Measurements from ENCODE around the gene ST3GAL3. TPM values are rescaled to one million over a fixed set of nuclear protein-coding genes. Genes with fewer than 3 reads are reported as not detected.
A peak's percentile ranks its signal among the peaks of the same experiment; 100 is the strongest.

The ST3GAL3 gene
- total and polyA plus RNA-seq, 10 of the 15 experiments (the other 5 are each of a cell fraction or from before 2014, with no cell fraction given), result 1.2 to 19.3 (median 11.0) TPM

- TF ChIP-seq BCL3 (IDR thresholded peaks at IDR 0.05; ENCODE audit: borderline replicate concordance, insufficient read depth, low read depth, low read length, poor library complexity, severe bottlenecking) (no peak), CBX5 (IDR thresholded peaks at IDR 0.05; ENCODE audit: low read depth) (no peak), STAT1 (conservative IDR thresholded peaks at IDR 0.05) (no peak), EED (IDR thresholded peaks at IDR 0.05; ENCODE audit: low read depth) (no peak), USF2 (IDR thresholded peaks at IDR 0.05; ENCODE audit: borderline replicate concordance, low read depth, low read length) (no peak), ZNF384 (IDR thresholded peaks at IDR 0.05; ENCODE audit: borderline replicate concordance, low read depth, low read length) (peak; percentile 35; the same call in 1 of the 2 replicates), ATF7 (IDR thresholded peaks at IDR 0.05; ENCODE audit: low read depth) (0 out of 2 replicates have a peak, but pooled peaks have one; percentile 32), IKZF2 (IDR thresholded peaks at IDR 0.05) (peak; percentile 72 to 81; a peak in 3 of 4 replicates), PBX3 (IDR thresholded peaks at IDR 0.05; ENCODE audit: insufficient replicate concordance, low read depth, low read length) (peak; percentile 26), SRF (IDR thresholded peaks at IDR 0.05; ENCODE audit: low read depth in 2 of 2, low read length in 2 of 2) (no peak), SREBF2 (IDR thresholded peaks at IDR 0.05; ENCODE audit: low read length) (no peak), NR2C1 (IDR thresholded peaks at IDR 0.05) (no peak), RFX5 (IDR thresholded peaks at IDR 0.05; ENCODE audit: low read depth, low read length) (no peak), GATAD2B (conservative IDR thresholded peaks at IDR 0.05; ENCODE audit: low read depth) (no peak), MEF2B (IDR thresholded peaks at IDR 0.05; ENCODE audit: partially characterized antibody, poor library complexity, severe bottlenecking) (no peak), PKNOX1 (IDR thresholded peaks at IDR 0.05) (peak; percentile 89), CEBPB (IDR thresholded peaks at IDR 0.05; ENCODE audit: borderline replicate concordance in 1 of 2, low read depth in 2 of 2, low read length in 2 of 2) (no peak), CBX3 (IDR thresholded peaks at IDR 0.05; ENCODE audit: borderline replicate concordance, low read depth) (no peak), NFYB (IDR thresholded peaks at IDR 0.05; ENCODE audit: insufficient read depth, low read depth, low read length) (no peak), NRF1 (conservative IDR thresholded peaks at IDR 0.05; ENCODE audit: low read depth, low read length) (no peak), BHLHE40 (IDR thresholded peaks at IDR 0.05; ENCODE audit: borderline replicate concordance in 1 of 2, low read depth in 2 of 2, low read length in 1 of 2) (peak in 1 of 2 experiments; percentile 15; a peak in 1 of 4 replicates), MTA2 (IDR thresholded peaks at IDR 0.05; ENCODE audit: low read depth) (peak; percentile 82), KDM1A (IDR thresholded peaks at IDR 0.05; ENCODE audit: borderline replicate concordance) (no peak), SPI1 (IDR thresholded peaks at IDR 0.05; ENCODE audit: borderline replicate concordance, insufficient read depth, low read depth, low read length) (peak; percentile 82), DPF2 (IDR thresholded peaks at IDR 0.05) (0 out of 2 replicates have a peak, but pooled peaks have one; percentile 25), TBL1XR1 (IDR thresholded peaks at IDR 0.05; ENCODE audit: low read depth, low read length) (no peak), ZNF217 (IDR thresholded peaks at IDR 0.05) (no peak), NFXL1 (IDR thresholded peaks at IDR 0.05; ENCODE audit: borderline replicate concordance) (no peak), FOS (IDR thresholded peaks at IDR 0.05; ENCODE audit: borderline replicate concordance, extremely low read depth, insufficient read length) (no peak)
Observed at GRCh38 chr1:43772978-43773377, 65.6 kb downstream of the ST3GAL3 start (continued).

All from GM12878 (cell line).